HepG2 (cell line): ENCODE measurements around the gene ZFPM1. TPM values are rescaled to one million over a fixed set of nuclear protein-coding genes. Genes with fewer than 3 reads are reported as not detected.

Experiments used
- ATAC-seq: fragments of 200-7000 bp; cut with Tn5 transposase; 3 replicates; pipeline ENCODE4 v1.9.1; 2020; ENCODE audit warnings: mild to moderate bottlenecking, moderate library complexity
- BruUV-seq: library from RNA; stranded (reverse); fragments of 400-500 nt; replicated peaks from 2 replicates; lab custom pipeline; 2021; lab: Mats Ljungman, UMichigan
- CTCF ChIA-PET: fragments of 300-600 bp; formaldehyde crosslinking; extraction: SDS; loops from one replicate; lab custom pipeline; 2021; ENCODE audit warnings: low total read pairs, inconsistent platforms, low intra/inter-chr PET ratio; lab: Yijun Ruan, JAX
- POLR2A ChIA-PET: fragments of 350-600 bp; sonication (Branson Sonifier 250); formaldehyde crosslinking; loops from one replicate; lab custom pipeline; 2020; ENCODE audit warnings: antibody characterized with exemption, inconsistent platforms; lab: Yijun Ruan, JAX
- DNase-seq: peaks from one replicate; pipeline ENCODE4 v3.0.0-alpha.2; 2015; ENCODE audit warnings: low spot score
- FAIRE-seq: peaks from 3 replicates; lab custom pipeline; 2011; peaks lifted over from hg19 to GRCh38; lab: Jason Lieb, UNC
- H2AFZ ChIP-seq: one replicate; pipeline ENCODE4 v1.6.1; 2011; ENCODE audit warnings: low read length, inconsistent platforms
- H3K27ac ChIP-seq: fragments of 300-600 bp; 3 replicates; pipeline ENCODE4 v1.8.0; 2011; ENCODE audit warnings: mixed run types, mild to moderate bottlenecking, mixed read lengths, low read length, inconsistent platforms; ENCODE audit not compliant: insufficient read depth; ENCODE audit errors: extremely low read length
- H3K27me3 ChIP-seq, 2 experiments: fragments of 200-600 bp in 1 of 2; 2 replicates in 1 of 2; 3 replicates in 1 of 2; pipeline versions ENCODE4 v1.6.0 to v1.8.0; 2011; ENCODE audit warnings: low read length in 2 of 2, mild to moderate bottlenecking in 2 of 2, moderate library complexity in 2 of 2, inconsistent platforms in 1 of 2; ENCODE audit not compliant: insufficient read depth in 2 of 2, control insufficient read depth in 1 of 2
- H3K36me3 ChIP-seq, 2 experiments: fragments of 200-600 bp in 1 of 2; replicated peaks in 1 of 2; 2 replicates in 1 of 2; 3 replicates in 1 of 2; pipeline versions ENCODE4 v1.5.1 to v1.8.0; 2011; ENCODE audit warnings: low read length in 2 of 2, inconsistent platforms in 1 of 2; ENCODE audit not compliant: insufficient read depth in 2 of 2, control insufficient read depth in 1 of 2
- H3K4me1 ChIP-seq: 2 replicates; pipeline ENCODE4 v1.5.1; 2012; ENCODE audit warnings: low read length, inconsistent platforms; ENCODE audit not compliant: insufficient read depth
- H3K4me2 ChIP-seq: 2 replicates; pipeline ENCODE4 v1.6.0; 2011; ENCODE audit warnings: low read depth, low read length, inconsistent platforms
- H3K4me3 ChIP-seq, 3 experiments: fragments of 200-600 bp in 1 of 3; sonication (generic), shearing (Covaris generic) in 1 of 3; replicated peaks in 1 of 3; 2 replicates each; pipeline ENCODE4 v1.5.1; 2011 to 2016; ENCODE audit warnings: low read length in 3 of 3, inconsistent platforms in 2 of 3, low read depth in 2 of 3, mild to moderate bottlenecking in 2 of 3, control low read depth in 1 of 3, mixed read lengths in 1 of 3; ENCODE audit not compliant: insufficient read depth in 1 of 3
- H3K79me2 ChIP-seq: one replicate; pipeline ENCODE4 v1.6.1; 2011; ENCODE audit warnings: low read length, inconsistent platforms; ENCODE audit not compliant: insufficient read depth
- H3K9ac ChIP-seq: 2 replicates; pipeline ENCODE4 v1.6.0; 2011; ENCODE audit warnings: mild to moderate bottlenecking, low read depth, low read length, inconsistent platforms; ENCODE audit not compliant: insufficient read depth
- H3K9me3 ChIP-seq: 2 replicates; pipeline ENCODE4 v1.5.1; 2012; ENCODE audit warnings: mild to moderate bottlenecking, low read length
- H4K20me1 ChIP-seq: 2 replicates; pipeline ENCODE4 v1.6.0; 2011; ENCODE audit warnings: inconsistent platforms, mild to moderate bottlenecking, low read length, moderate library complexity; ENCODE audit not compliant: insufficient read depth
- DNMT1 ChIP-seq: sonication (generic); formaldehyde crosslinking; IDR thresholded peaks from 2 replicates; pipeline ENCODE4 v1.5.1; 2020; ENCODE audit warnings: mild to moderate bottlenecking, missing genetic modification reagents
- GABPA ChIP-seq, 2 experiments: IDR thresholded peaks; 2 replicates each; pipeline ENCODE4 v1.6.1; 2011 to 2016; ENCODE audit warnings: low read depth in 2 of 2, low read length in 1 of 2, missing biosample characterization in 1 of 2, missing genetic modification characterization in 1 of 2
- GATAD1 ChIP-seq: IDR thresholded peaks from 2 replicates; pipeline ENCODE4 v1.6.1; 2016; ENCODE audit warnings: missing genetic modification reagents, missing compliant biosample characterization
- MIER3 ChIP-seq: IDR thresholded peaks from 2 replicates; pipeline ENCODE4 v1.6.1; 2016; ENCODE audit warnings: missing compliant biosample characterization, borderline replicate concordance
- RBM22 ChIP-seq: fragments of 200-400 bp; formaldehyde crosslinking; optimal IDR thresholded peaks from 2 replicates; pipeline ENCODE3; 2017; ENCODE audit warnings: mild to moderate bottlenecking, low read length, moderate library complexity
- SMAD1 ChIP-seq: sonication (generic); formaldehyde crosslinking; IDR thresholded peaks from 2 replicates; pipeline ENCODE4 v1.4.0; 2020; ENCODE audit warnings: missing genetic modification reagents, low read depth, mild to moderate bottlenecking, borderline replicate concordance
- SOX13 ChIP-seq, 3 experiments: fragments of 450-650 bp in 1 of 3; sonication (generic) in 1 of 3; formaldehyde crosslinking in 1 of 3; IDR thresholded peaks in 2 of 3; conservative IDR thresholded peaks in 1 of 3; 2 replicates each; pipeline versions ENCODE4 v1.5.0 to v1.6.1; 2016 to 2020; ENCODE audit warnings: antibody characterized with exemption in 1 of 3, mild to moderate bottlenecking in 1 of 3, missing compliant biosample characterization in 1 of 3, missing genetic modification reagents in 1 of 3, moderate library complexity in 1 of 3
- ZBTB20 ChIP-seq: sonication (generic); formaldehyde crosslinking; IDR thresholded peaks from 2 replicates; pipeline ENCODE4 v1.8.1; 2023; ENCODE audit warnings: missing genetic modification reagents, low read depth, mild to moderate bottlenecking, borderline replicate concordance
- ZIK1 ChIP-seq: sonication (generic); formaldehyde crosslinking; IDR thresholded peaks from 2 replicates; pipeline ENCODE4 v1.5.0; 2020; ENCODE audit warnings: mild to moderate bottlenecking, low read depth, missing genetic modification reagents, borderline replicate concordance
- ZNF510 ChIP-seq: sonication (generic); formaldehyde crosslinking; IDR thresholded peaks from 2 replicates; pipeline ENCODE4 v1.4.0; 2020; ENCODE audit warnings: low read depth, mild to moderate bottlenecking, missing genetic modification reagents
- ZNF879 ChIP-seq: sonication (generic); formaldehyde crosslinking; IDR thresholded peaks from 2 replicates; pipeline ENCODE4 v1.8.1; 2023; ENCODE audit warnings: missing genetic modification reagents
- WGBS: methylation state at CpG from one replicate; pipeline ENCODE4 v1.1.6; 2017; ENCODE audit warnings: low lambda C conversion rate; 5-methylcytosine and 5-hydroxymethylcytosine counted together
- in situ Hi-C: cut with HindIII; loops from 2 replicates; pipeline ENCODE4 v1.10.0; 2017; ENCODE audit warnings: low pct_unique_long_range_greater_than_20kb; ENCODE audit not compliant: extremely low pct_ligation_motif_present
- intact Hi-C: fragments of 100-400 bp; cut with micrococcal nuclease; formaldehyde crosslinking; loops from one replicate; pipeline ENCODE4 v1.10.0; 2022; ENCODE audit not compliant: unreplicated experiment
- polyA plus RNA-seq, 8 experiments: library from polyadenylated mRNA; depleted of rRNA in 3 of 8; stranded (reverse) in 7 of 8; unstranded in 1 of 8; fragments of >200 nt; fragmentation: Illumina TruSeq in 4 of 8; extraction: Trizol in 4 of 8; gene quantifications; 2 replicates each; pipeline versions ENCODE4 v1.2.1 to v1.2.3, GENCODE V29; 2011 to 2016; ENCODE audit warnings: low read depth in 4 of 8, missing spikeins in 1 of 8, mixed read lengths in 1 of 8; ENCODE audit not compliant: insufficient read depth in 1 of 8
- total RNA-seq, 5 experiments: library from RNA; depleted of rRNA; stranded (reverse); fragments of >200 nt; fragmentation: Illumina TruSeq; extraction: Trizol; gene quantifications; 2 replicates each; pipeline ENCODE4 v1.2.3, GENCODE V29; 2016; ENCODE audit warnings: low read depth in 1 of 5
- TF ChIP-seq, protein P1 (sequence below): sonication (generic); formaldehyde crosslinking; IDR thresholded peaks from 2 replicates; pipeline ENCODE4 v1.5.1; 2020; ENCODE audit warnings: mild to moderate bottlenecking, missing genetic modification reagents, borderline replicate concordance

Gene ZFPM1
- total and polyA plus RNA-seq, 2 of the 13 experiments (the other 11 are each of a cell fraction or from before 2014, with no cell fraction given): 1.3 to 3.8 TPM

- Histone ChIP-seq H3K79me2 (peaks cover 21% of the 10 kb centered on the region), H3K27ac (no peak overlapping the region), H3K4me3 (no peak overlapping the region), H4K20me1 (peaks cover 27% of the 10 kb centered on the region; the same call in 1 of the 2 replicates), H3K9ac (no peak overlapping the region; the same call in 1 of the 2 replicates), H3K36me3 (peaks cover 2 to 10% of the 10 kb centered on the region in 2 experiments; a peak in 2 of 5 replicates), H3K27me3 (no peaks in the 10 kb centered on the region), H3K9me3 (no peaks in the 10 kb centered on the region), H2AFZ (no peak overlapping the region), H3K4me1 (peaks cover 9% of the 10 kb centered on the region), H3K4me2 (no peak overlapping the region)
- ATAC-seq (no peak), DNase-seq (no peak), FAIRE-seq (no peak)
- no TSS peak for BruUV-seq
- TF ChIP-seq ZBTB20 (CRISPR knock-in tag) (no peak), RBM22 (peak; percentile 58)
- CTCF ChIA-PET: no interaction called here
- intact Hi-C loops (no loop called here), in situ Hi-C loops (no loop called here)
- 95% methylated on average over 26 of the region's 26 CpGs for WGBS
- POLR2A ChIA-PET: no interaction called here
Measured at GRCh38 chr16:88476817-88477397, 23.8 kb downstream of the ZFPM1 start.

DNA sequence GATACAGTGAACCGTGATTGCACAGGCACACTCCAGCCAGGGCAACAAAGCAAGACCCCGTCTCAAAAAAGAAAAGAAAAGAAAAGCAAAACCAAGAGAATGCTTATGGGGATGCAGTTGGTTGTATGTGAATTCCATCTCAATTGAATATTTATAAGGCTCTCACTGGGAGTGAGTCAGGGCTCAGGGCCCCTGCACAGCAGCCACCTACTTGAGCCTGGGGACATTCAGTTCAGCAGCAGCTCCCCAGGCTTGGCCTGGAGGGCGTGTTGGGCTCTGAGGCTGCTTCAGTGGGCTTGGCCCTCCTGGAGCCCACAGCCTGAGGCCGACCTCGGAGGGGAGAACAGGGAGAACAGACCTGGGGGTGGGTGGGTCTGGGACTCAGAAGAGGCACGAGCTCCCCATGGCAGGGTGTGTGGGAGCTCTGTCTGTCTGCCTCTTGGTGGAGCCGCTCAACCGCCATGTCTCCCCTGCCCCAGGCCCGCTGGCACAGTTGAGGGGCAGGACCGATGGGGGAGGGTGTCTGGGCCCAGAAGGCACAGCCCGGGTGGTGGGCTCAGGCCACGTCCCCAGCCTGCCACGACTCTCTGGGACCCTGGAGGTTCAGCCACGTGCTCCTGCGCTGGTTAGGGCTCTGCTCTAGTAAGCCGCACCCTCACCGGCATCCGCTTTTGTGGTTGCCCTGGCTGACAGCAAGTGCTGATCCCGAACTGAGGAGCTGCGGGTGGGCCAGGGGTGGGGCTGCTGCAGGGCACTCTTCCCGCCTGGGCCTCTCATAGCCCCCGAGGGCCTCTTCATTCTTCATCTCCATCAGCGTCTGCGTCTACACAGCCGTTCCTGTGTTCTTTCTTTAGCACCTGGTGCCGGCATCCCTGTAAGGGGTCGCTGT, 24.8 kb downstream of the ZFPM1 start:
- intact Hi-C loops (no loop called here), in situ Hi-C loops (no loop called here)
- Histone ChIP-seq H3K27ac (no peak overlapping the region), H3K4me3 (no peak overlapping the region), H3K36me3 (peaks cover 0 to 8% of the 10 kb centered on the region in 2 experiments; a peak in 2 of 5 replicates), H3K79me2 (peaks cover 21% of the 10 kb centered on the region), H3K9me3 (no peaks in the 10 kb centered on the region), H2AFZ (no peak overlapping the region), H3K4me2 (no peak overlapping the region), H3K9ac (no peak overlapping the region), H3K4me1 (peaks cover 19% of the 10 kb centered on the region), H4K20me1 (peaks cover 30% of the 10 kb centered on the region; the same call in 1 of the 2 replicates), H3K27me3 (no peaks in the 10 kb centered on the region)
- DNase-seq: no peak
- no TSS peak for BruUV-seq
- ChIA-PET POLR2A (interaction anchor here (1.4 kb wide), 1 partner anchor 10 kb away, joined by 5 read pairs; no protein-coding TSS in a partner anchor), CTCF (no interaction called here)
- 95% methylated on average over 13 of the region's 27 CpGs for WGBS
- no peak for ATAC-seq
- FAIRE-seq: no peak
- TF ChIP-seq MIER3 (CRISPR knock-in tag): no peak
- TF ChIP-seq ZIK1 (CRISPR knock-in tag): no peak
- no peak for TF ChIP-seq ZNF879
- no peak for TF ChIP-seq ZNF510 (CRISPR knock-in tag)
- TF ChIP-seq SMAD1: no peak
- no peak for TF ChIP-seq GABPA (IDR thresholded peaks at IDR 0.05; ENCODE audit: low read depth, low read length)
- TF ChIP-seq GABPA (CRISPR knock-in tag; IDR thresholded peaks at IDR 0.05; ENCODE audit: low read depth): no peak
- TF ChIP-seq SOX13 (IDR thresholded peaks at IDR 0.05): no peak
- no peak for TF ChIP-seq SOX13 (CRISPR knock-in tag; conservative IDR thresholded peaks at IDR 0.05 in 1 of 2, IDR thresholded peaks at IDR 0.05 in 1 of 2)
- no peak for TF ChIP-seq GATAD1 (CRISPR knock-in tag)
- TF ChIP-seq DNMT1 (CRISPR knock-in tag): no peak
- TF ChIP-seq, protein P1, sequence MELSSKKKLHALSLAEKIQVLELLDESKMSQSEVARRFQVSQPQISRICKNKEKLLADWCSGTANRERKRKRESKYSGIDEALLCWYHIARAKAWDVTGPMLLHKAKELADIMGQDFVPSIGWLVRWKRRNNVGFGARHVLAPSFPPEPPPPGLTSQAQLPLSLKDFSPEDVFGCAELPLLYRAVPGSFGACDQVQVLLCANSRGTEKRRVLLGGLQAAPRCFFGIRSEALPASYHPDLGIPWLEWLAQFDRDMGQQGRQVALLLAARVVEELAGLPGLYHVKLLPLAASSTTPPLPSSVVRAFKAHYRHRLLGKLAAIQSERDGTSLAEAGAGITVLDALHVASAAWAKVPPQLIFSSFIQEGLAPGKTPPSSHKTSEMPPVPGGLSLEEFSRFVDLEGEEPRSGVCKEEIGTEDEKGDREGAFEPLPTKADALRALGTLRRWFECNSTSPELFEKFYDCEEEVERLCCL (CRISPR knock-in tag): no peak
